GM21390 (cell line): ENCODE results near the gene MOBP.

ENCODE experiments used
- ATAC-seq: cut with Tn5 transposase; IDR thresholded peaks from one replicate; pipeline ENCODE4 v1.9.1; 2021; ENCODE audit not compliant: unreplicated experiment

The MOBP gene

DNA sequence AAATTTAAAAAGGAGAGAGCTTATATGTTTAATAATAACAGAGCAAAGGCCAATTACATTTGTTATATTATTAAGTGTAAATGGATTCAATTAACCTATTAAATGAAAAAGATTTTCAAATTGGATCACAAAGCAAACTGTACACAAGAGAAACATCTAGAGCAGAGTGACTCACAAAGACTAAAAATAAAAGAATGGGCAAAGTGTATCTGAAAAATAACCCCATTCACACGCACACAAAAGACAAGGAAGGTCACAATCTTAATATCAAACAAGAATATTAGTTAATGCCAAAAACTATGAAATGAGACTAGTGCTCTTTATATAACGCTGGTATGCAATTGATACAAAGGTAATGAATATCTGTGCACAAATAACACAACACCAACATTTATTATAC lies 65.7 kb downstream of the MOBP start:
- ATAC-seq, result no peak

- ATAC-seq, result no peak
These were observed 72.9 kb downstream of the MOBP start for GRCh38 chr3:39540162-39540921.

DNA sequence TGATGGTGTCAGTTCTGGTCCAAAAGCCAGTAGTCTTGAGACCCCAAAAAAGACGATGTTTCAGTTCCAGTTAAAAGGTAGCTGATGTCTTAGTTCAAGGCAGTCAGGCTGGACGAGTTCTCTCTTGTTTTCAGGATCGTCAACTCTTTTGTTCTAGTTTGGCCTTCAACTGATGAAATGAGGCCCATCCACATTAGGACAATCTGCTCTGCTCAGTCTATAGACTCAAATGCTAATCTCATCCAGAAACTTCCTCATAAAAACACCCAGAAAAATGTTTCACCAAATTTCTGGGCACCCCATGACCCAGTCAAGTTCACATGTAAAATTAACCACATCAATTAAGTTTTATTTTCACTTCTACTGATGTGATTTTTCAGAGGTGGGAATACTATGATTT lies 74.0 kb downstream of the MOBP start:
- ATAC-seq, result no peak

DNA sequence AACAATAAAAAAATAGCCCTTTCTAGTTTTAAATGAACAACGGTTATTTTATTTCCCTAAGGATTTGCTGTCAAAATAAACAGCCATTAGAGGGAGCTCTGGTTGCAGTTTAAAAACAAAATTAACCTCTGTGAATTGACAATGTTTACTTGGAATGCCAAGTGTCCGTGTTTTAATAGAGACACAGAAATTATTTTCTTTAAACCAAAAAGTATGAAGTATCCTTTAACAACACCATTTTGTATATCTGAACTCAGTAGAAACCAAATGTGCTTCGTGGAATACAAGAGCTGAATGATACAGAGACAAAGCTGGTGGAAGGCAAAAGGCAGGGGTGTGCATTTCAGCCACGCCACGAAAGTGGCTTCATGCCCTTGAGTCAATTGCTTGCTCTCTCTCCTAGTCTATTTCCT lies 74.4 kb downstream of the MOBP start:
- ATAC-seq, result no peak

- ATAC-seq, result no peak
These were observed 75.1 kb downstream of the MOBP start for GRCh38 chr3:39542588-39542988.

GRCh38 chr3:39548282-39548681 lies 80.8 kb downstream of the MOBP start:
- ATAC-seq, result no peak

DNA sequence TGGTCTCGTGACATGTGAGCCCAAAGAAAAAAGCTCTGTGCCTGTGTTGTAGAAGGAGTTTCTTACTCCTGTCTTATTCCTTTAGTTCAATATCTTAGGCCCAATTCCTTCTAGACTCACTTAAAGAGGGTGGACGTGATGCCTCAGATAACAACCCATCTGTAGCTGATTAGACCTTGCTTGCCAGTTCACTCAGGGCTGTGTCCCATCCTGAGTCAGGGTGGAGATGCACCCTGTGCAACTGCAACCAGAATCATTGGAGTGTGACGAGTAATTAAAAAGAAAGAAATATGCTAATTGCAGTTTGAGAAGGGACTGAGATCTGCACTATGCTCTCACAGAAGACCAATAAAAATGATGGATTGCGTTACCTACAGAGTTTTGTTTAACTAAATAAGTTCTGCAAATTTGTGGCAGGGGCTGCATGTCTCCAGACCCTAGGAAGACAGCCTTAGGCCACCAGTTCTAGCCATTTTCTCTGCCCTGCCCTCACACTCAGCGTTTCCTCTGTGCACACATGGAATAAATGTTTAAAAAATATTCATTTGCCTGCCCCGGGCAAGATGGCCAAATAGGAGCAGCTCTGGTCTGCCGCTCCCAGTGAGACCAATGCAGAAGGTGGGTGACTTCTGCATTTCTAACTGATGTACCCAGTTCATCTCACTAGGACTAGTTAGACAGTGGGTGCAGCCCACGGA lies 83.0 kb downstream of the MOBP start:
- no peak for ATAC-seq
